Cardiac atrium fibroblast (primary cell): ENCODE measurements around the gene TINAG. TPM values are rescaled to one million over a fixed set of nuclear protein-coding genes. Genes with fewer than 3 reads are reported as not detected.

ENCODE experiments used
- total RNA-seq: library from RNA; depleted of rRNA; stranded (reverse); fragments of >200 nt; gene quantifications from 2 replicates; pipeline ENCODE4 v1.2.3, GENCODE V29; 2015

The TINAG gene
- total RNA-seq: not detected in 2 replicates

GRCh38 chr6:54308289-54308985 is at the start of gene TINAG:
Gene TINAG (plus strand): TSS chr6:54308441. CDS start chr6:54308551, 110 bp downstream.

Other genes starting within 250 kb of the TINAG start
- gene MLIP, start 197.0 kb upstream of the TINAG start, total RNA-seq: 0.54 and 0.65 TPM in 2 replicates